GM21423 (cell line): Measurements from ENCODE around the gene RAPH1.
A peak's percentile ranks its signal among the peaks of the same experiment; 100 is the strongest.
"Not testable (repeated sequence)": the region's sequence is repeated elsewhere in the genome, so short reads cannot be mapped to it uniquely, and the experiment has no call there.

Source experiments
- ATAC-seq: cut with Tn5 transposase; IDR thresholded peaks from one replicate; pipeline ENCODE4 v1.9.1; 2021; ENCODE audit warnings: mild to moderate bottlenecking, moderate library complexity; ENCODE audit not compliant: unreplicated experiment

Gene RAPH1

GRCh38 chr2:203547356-203547755 lies 12.3 kb upstream of the RAPH1 start:
- no peak for ATAC-seq

DNA sequence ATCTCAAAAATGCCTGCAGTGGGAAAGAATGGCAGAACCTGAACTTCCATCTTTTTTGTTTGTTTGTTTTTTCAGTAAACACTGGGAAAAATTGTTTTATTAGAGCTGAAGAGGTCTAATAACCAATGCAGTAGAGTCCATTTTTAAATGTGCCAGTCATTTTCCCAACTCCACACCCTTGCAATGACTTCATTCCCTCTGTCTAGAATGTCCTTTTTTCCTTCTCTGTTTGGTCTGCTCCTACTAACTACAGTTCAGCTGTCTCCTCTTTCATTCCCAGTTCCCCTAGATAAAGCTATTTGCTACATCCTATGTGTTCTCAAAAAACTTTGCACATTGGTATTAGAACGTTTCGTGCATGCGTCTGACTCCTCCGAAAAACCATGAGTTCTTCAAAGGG lies 9.3 kb upstream of the RAPH1 start:
- no peak for ATAC-seq

DNA sequence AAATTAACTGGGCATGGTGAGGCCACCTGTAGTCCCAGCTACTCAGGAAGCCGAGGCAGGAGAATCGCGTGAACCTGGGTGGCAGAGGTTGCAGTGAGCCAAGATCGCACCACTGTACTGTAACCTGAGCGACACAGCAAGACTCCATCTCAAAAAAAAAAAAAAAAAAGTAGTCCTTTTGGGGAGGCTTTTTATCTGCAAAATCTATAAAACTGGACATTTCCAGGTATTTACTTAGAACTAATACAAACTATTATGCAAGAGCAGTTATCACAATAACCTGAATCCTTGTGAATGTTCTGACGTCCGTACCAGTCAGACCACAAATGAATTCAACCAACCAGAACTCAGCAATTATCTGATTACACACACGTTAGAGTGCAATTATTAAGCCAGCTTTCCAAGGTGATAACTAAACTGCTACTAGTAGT lies 8.8 kb upstream of the RAPH1 start:
- ATAC-seq, result no peak

DNA sequence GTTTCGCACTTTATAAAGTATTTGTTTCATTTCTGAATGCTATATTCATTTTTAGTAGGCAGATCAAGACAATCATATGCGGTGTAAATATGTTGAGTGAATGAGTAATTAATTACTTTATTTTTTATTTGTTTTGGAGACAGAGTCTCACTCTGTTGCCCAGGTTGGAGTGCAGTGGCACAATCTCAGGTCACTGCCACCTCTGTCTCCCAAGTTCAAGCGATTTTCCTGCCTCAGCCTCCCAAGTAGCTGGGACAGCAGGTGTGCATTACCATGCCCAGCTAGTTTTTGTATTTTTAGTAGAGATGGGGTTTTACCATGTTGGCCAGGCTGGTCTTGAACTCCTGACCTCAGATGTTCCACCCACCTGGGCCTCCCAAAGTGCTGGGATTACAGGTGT lies 5.5 kb upstream of the RAPH1 start:
- ATAC-seq, result not testable (repeated sequence)

DNA sequence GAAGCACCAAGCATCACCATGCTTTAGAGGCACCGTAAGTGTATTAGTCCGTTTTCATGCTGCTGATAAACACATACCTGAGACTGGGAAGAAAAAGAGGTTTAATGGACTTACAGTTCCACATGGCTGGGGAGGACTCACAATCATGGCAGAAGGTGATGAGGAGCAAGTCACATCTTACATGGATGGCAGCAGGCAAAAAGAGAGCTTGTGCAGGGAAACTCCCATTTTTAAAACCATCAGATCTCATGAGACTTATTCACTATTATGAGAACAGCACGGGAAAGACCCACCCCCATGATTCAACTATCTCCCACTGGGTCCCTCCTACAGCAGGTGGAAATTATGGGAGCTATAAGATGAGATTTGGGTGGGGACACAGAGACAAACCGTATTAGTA lies 3.1 kb upstream of the RAPH1 start:
- not testable (repeated sequence) for ATAC-seq

GRCh38 chr2:203536586-203536951 lies 1.5 kb upstream of the RAPH1 start:
- ATAC-seq, result not testable (repeated sequence)

- ATAC-seq, result no peak
Measured at GRCh38 chr2:203535784-203536585, 884 bp upstream of the RAPH1 start.

DNA sequence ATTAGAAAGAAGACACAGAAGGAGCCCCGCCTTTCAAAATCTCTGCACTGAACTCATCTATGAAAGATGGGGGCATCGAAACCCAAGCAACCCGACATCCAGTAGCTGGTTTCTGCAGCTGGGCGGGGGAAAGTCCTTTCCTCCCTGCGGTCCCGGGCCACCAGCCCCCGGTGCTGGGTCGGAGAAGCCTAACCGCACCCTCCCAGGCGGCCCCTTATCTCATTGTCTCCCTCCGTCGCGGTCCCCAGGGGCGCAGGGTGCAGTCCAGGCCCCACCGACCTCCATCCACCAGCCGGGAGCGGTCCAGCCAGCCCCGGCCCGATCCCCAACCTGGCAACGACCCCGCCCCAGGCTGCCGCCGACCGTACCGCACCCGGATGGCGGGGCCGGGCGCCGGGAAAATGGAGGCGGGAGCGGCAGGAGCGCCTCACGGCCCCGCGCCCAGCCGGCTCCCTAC lies 452 bp downstream of the RAPH1 start:
- peak; percentile 29 for ATAC-seq

- ATAC-seq, result no peak
Measured at GRCh38 chr2:203533676-203534591, 1.2 kb downstream of the RAPH1 start.

DNA sequence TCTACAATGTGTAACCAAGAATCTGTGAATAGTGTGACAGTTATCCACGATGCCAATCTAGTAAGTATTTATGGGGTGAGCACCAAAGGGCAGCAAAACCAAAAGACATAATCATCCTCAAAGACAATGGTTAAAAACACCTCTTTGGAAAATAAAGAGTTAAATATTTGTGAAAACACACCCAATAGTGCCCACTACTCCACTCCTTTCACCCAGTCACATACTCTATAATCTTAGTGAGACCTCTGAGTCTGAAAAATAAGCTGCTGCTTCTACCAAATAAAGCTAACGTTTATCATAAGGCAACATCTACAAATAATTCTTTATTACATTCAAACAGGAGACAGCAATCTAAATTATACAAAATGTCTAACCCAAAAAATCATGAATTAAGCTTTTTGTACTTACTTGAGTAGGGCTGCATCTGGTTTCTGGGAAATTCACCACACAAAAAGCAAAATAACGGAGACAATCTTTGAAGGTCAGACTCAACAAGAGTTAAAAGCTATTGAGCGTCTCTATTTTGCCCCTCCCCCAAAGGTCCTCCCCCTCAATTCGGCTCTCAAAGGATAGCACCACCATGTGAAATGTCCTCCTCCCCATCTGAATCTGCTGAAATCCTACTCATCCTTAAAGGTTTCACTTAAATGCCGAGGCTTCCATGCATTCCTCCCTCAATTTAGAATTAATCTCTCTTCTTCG lies 2.0 kb downstream of the RAPH1 start:
- ATAC-seq, result no peak

DNA sequence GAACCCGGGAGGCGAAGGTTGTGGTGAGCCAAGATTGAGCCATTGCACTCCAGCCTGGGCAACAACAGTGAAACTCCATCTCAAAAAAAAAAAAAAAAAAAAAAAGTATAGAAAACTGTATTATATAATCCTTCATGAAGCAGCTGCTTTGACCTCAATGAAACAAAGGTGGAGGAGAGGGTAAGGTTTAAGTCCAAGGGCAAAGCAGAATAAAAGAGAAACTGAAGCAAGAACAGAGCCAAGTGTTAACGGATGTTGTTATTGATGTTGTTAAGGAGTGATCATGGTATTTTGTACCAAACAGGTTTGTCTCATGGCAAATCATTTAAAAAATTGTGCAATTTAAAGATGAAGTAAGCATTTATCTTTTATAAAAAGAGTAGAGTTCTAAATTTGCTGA lies 7.4 kb downstream of the RAPH1 start:
- no peak for ATAC-seq

DNA sequence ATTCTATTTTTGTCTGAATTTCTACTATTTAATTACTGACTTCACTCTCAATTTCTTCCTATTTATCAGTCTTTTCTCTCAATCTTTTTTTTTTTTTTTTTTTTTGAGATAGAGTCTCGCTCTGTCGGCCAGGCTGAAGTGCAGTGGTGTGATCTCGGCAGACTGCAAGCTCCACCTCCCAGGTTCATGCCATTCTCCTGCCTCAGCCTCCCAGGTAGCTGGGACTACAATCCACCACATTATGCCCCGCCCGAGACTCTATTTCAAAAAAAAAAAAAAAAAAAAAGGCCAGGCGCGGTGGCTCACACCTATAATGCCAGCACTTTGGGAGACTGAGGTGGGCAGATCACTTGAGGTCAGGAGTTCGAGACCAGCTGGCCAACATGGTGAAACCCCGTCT lies 21.8 kb downstream of the RAPH1 start:
- ATAC-seq, result not testable (repeated sequence)

GRCh38 chr2:203510941-203511305 lies 24.2 kb downstream of the RAPH1 start:
- no peak for ATAC-seq

DNA sequence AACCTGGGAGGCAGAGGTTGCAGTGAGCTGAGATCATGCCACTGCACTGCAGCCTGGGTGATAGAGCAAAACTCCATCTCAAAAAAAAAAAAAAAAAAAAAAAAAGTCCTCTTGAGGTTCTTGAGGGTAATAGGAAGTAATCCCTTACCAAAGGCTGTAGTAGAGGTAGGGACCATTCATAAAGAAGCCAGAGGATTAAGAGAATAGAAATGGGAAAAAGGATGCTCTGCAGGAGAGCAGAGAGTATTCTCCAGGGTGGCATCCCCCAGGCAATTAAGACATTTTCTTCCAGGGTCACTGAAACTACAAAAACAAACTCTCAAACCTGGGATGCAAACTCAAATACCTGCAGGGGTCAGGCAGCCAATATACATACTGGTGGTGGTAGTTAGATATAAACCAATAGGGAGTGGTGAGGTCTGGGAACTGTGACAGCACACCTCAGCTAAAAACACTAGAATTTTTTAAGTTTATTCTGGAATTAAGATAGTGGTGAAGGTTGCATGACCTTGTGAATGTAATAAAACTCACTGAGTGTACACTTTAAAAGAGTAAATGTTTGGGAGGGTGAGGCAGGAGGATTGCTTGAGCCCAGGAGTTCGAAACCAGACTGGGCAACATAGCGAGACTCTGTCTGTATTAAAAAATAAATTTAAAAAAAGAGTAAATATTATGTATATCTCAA lies 24.7 kb downstream of the RAPH1 start:
- ATAC-seq, result no peak

DNA sequence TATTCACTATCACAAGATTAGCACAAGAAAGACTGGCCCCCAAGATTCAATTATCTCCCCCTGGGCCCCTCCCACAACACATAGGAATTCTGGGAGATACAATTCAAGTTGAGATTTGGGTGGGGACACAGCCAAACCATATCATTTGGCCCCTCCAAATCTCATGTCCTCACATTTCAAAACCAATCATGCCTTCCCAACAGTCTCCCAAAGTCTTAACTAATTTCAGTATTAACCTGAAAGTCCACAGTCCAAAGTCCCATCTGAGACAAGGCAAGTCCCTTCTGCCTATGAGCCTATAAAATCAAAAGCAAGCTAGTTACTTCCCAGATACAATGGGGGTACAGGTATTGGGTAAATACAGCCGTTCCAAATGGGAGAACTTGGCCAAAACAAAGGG lies 31.6 kb downstream of the RAPH1 start:
- not testable (repeated sequence) for ATAC-seq

- no peak for ATAC-seq
Measured at GRCh38 chr2:203501873-203502272, 33.2 kb downstream of the RAPH1 start.

GRCh38 chr2:203500951-203501350 lies 34.1 kb downstream of the RAPH1 start:
- no peak for ATAC-seq

DNA sequence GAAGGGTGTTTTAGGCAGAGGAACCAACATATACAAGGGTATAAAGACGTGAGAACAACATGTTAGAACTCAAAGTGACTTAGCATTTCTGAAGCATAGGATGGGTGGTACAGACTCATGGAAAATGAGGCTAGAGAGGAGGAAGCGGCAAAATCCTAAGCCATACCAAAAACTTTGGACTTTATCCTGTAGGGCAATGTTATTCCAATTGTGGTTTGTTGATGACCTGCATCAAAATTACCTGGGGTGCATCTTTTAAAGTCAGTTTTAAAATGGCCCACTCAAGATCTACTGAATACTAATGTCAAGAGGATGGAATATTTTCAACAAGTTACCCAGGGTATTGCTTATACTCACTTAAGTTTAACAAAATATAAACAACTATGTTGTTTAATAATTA lies 34.8 kb downstream of the RAPH1 start:
- no peak for ATAC-seq

GRCh38 chr2:203498161-203498560 lies 36.9 kb downstream of the RAPH1 start:
- no peak for ATAC-seq

DNA sequence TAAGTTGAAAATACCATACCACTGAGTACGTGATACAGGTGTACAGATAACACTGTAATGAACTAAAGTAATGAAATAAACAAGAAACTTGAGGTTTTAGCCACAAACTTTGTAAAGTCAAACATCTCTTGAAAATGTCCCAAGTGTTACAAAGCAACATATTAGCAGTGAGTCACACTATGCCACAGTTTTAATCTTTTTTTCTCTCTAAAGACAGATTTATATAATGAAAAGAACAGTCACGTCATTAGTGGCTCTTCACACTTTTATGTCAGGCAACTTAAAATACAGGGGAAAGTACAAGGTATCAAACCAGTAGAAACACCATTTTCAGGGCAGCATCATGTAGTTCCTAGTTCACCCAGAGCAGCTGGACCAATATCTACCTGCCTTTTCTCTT lies 42.1 kb downstream of the RAPH1 start:
- no peak for ATAC-seq

- no peak for ATAC-seq
Measured at GRCh38 chr2:203490391-203490790, 44.7 kb downstream of the RAPH1 start.
